Measurements from ENCODE around the gene PSPN. TPM values are rescaled to one million over a fixed set of nuclear protein-coding genes. Genes with fewer than 3 reads are reported as not detected.

PSPN gene
- polyA plus RNA-seq, 5 donors: 1.7 to 3.2 (median 2.1) TPM

DNA sequence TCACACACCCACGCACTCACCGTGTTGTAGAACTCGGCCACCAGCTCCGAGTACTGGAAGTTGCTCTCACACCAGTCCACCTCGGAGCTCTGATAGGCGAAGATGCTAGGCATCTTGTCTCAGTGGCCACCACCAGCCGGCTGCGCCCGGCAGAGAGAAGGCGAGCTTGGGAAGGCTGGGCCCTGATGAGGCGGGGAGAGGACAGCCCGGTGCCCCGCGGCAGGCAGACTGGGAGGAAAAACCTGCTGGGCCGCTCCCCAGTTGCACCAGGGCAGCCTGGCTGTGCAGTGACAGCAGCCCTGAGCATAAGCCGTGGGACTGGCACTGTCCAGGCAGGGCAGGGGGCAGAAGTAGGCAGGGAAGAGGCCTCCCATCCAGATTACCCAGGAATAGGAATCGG is 42.3 kb downstream of the PSPN start, which contains the start of gene ACER1:
Gene ACER1 (minus strand): TSS at position 174 of the 400 bp plus-strand sequence. CDS start 61 bp downstream, at position 113.
- no peak for DNase-seq

DNA sequence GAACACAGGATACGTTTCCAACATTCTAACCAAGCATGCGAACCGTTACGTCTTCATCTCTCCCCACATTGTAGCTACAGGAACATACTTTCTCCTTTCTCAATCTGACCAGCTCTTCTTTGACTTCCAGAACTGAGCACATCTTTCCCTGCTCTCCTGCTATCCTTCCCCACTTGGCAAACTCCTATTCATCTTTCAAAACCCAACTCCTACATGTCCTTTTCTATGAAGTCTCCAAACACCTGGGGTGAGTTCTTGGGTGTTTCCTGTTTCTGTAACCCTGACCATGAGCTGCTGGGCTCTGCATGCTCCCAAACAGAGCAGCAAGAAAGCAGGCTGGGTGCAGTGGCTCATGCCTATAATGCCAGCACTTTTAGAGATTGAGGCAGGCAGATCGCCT is 48.9 kb downstream of the PSPN start:
- no peak for DNase-seq

DNA sequence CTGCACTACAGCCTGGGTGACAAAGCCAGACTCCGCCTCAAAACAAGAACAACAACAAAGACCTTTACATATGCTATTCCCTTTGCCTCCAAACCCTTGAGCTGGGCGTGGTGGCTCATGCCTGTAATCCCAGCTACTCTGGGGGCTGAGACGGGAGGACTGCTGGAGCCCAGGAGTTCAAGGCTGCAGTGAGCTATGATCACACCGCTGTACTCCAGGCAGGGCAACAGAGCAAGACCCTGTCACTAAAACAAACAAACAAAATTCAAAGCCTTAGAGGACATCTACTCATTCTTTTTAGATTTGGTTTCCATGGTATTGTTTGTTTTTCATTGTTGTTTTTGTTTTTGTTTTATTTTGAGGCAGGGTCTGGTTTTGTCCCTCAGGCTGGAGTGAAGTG is 50.1 kb downstream of the PSPN start:
- DNase-seq: no peak

Other genes with a start within 250 kb of the PSPN start
- gene ACSBG2, start 240.3 kb downstream of the PSPN start, polyA plus RNA-seq (ENCODE audit: insufficient read depth in 1 of 5, insufficient read length in 5 of 5, low replicate concordance in 1 of 5): 1 to 10 TPM; 1.0 to 2.6 (median 2.0) TPM
- 100 to 1,000 TPM in 2 of 5 donors, 10 to 100 TPM in 3; 61.4 to 124 (median 79.8) TPM for gene MLLT1, start 96.0 kb downstream of the PSPN start, polyA plus RNA-seq (ENCODE audit: insufficient read depth in 1 of 5, insufficient read length in 5 of 5, low replicate concordance in 1 of 5)
- under 1 TPM in 4 of 5 donors, not detected in 1; 0.10 to 0.24 (median 0.23) TPM for gene ACER1, start 42.3 kb downstream of the PSPN start, polyA plus RNA-seq (ENCODE audit: insufficient read depth in 1 of 5, insufficient read length in 5 of 5, low replicate concordance in 1 of 5)
- 10 to 100 TPM; 40.8 to 78.4 (median 50.9) TPM for gene CLPP, start 14.4 kb downstream of the PSPN start, polyA plus RNA-seq (ENCODE audit: insufficient read depth in 1 of 5, insufficient read length in 5 of 5, low replicate concordance in 1 of 5)
- 10 to 100 TPM; 25.6 to 98.1 (median 53.9) TPM for gene ALKBH7, start 3.1 kb downstream of the PSPN start, polyA plus RNA-seq (ENCODE audit: insufficient read depth in 1 of 5, insufficient read length in 5 of 5, low replicate concordance in 1 of 5)
- 10 to 100 TPM; 62.7 to 90.2 (median 74.5) TPM for gene GTF2F1, start 17.2 kb upstream of the PSPN start, polyA plus RNA-seq (ENCODE audit: insufficient read depth in 1 of 5, insufficient read length in 5 of 5, low replicate concordance in 1 of 5)
- gene KHSRP, start 48.9 kb upstream of the PSPN start, polyA plus RNA-seq (ENCODE audit: insufficient read depth in 1 of 5, insufficient read length in 5 of 5, low replicate concordance in 1 of 5): 100 to 1,000 TPM; 211 to 355 (median 257) TPM
- gene SLC25A41, start 57.8 kb upstream of the PSPN start, polyA plus RNA-seq (ENCODE audit: insufficient read depth in 1 of 5, insufficient read length in 5 of 5, low replicate concordance in 1 of 5): 1 to 10 TPM in 1 of 5 donors, under 1 TPM in 4; 0.26 to 1.3 (median 0.57) TPM
- 10 to 100 TPM; 44.7 to 62.3 (median 49.6) TPM for gene SLC25A23, start 83.9 kb upstream of the PSPN start, polyA plus RNA-seq (ENCODE audit: insufficient read depth in 1 of 5, insufficient read length in 5 of 5, low replicate concordance in 1 of 5)
- 10 to 100 TPM; 13.1 to 23.4 (median 18.0) TPM for gene CRB3, start 88.3 kb upstream of the PSPN start, polyA plus RNA-seq (ENCODE audit: insufficient read depth in 1 of 5, insufficient read length in 5 of 5, low replicate concordance in 1 of 5)
- gene DENND1C, start 105.9 kb upstream of the PSPN start, polyA plus RNA-seq (ENCODE audit: insufficient read depth in 1 of 5, insufficient read length in 5 of 5, low replicate concordance in 1 of 5): 10 to 100 TPM; 14.6 to 23.3 (median 16.6) TPM
- gene TUBB4A, start 126.4 kb upstream of the PSPN start, polyA plus RNA-seq (ENCODE audit: insufficient read depth in 1 of 5, insufficient read length in 5 of 5, low replicate concordance in 1 of 5): 1 to 10 TPM; 2.3 to 6.8 (median 3.4) TPM
- under 1 TPM; 0.15 to 0.83 (median 0.23) TPM for gene TNFSF9, start 155.1 kb upstream of the PSPN start, polyA plus RNA-seq (ENCODE audit: insufficient read depth in 1 of 5, insufficient read length in 5 of 5, low replicate concordance in 1 of 5)
- gene CD70, start 215.2 kb upstream of the PSPN start, polyA plus RNA-seq (ENCODE audit: insufficient read depth in 1 of 5, insufficient read length in 5 of 5, low replicate concordance in 1 of 5): under 1 TPM in 3 of 5 donors, not detected in 2; 0.13 to 0.54 (median 0.35) TPM

Data from right lung (tissue), 5 donors.